Psoas muscle (tissue), 8 donors: Measurements from ENCODE around the gene TBC1D22A. TPM values are rescaled to one million over a fixed set of nuclear protein-coding genes. Genes with fewer than 3 reads are reported as not detected.

Experiments used
- ATAC-seq, 4 donors: fragments of 200-7000 bp; cut with Tn5 transposase; one replicate each; pipeline ENCODE4 v1.9.1; 2020; ENCODE audit warnings: moderate library complexity in 3 of 4, mild to moderate bottlenecking in 2 of 4
- DNase-seq, 2 donors: peaks; one replicate each; pipeline ENCODE4 v3.0.0-alpha.2; 2020
- H3K27ac ChIP-seq: fragments of 200-600 bp; one replicate; pipeline ENCODE4 v1.8.0; 2022
- H3K27me3 ChIP-seq, 3 donors: fragments of 200-600 bp in 1 of 3; one replicate each; pipeline versions ENCODE4 v1.6.1 to v1.8.0; 2013 to 2022; ENCODE audit warnings: low read length in 2 of 3, mild to moderate bottlenecking in 2 of 3, moderate library complexity in 1 of 3; ENCODE audit not compliant: insufficient read depth in 3 of 3
- H3K36me3 ChIP-seq, 2 donors: fragments of 200-600 bp in 1 of 2; one replicate each; pipeline versions ENCODE4 v1.6.1 to v1.8.0; 2013 to 2022; ENCODE audit warnings: low read depth in 1 of 2, mild to moderate bottlenecking in 1 of 2, moderate library complexity in 1 of 2; ENCODE audit not compliant: insufficient read depth in 1 of 2
- H3K4me1 ChIP-seq: fragments of 200-600 bp; one replicate; pipeline ENCODE4 v1.8.0; 2022
- H3K4me3 ChIP-seq: fragments of 200-600 bp; one replicate; pipeline ENCODE4 v1.8.0; 2022; ENCODE audit warnings: mild to moderate bottlenecking
- H3K9me3 ChIP-seq: fragments of 200-600 bp; one replicate; pipeline ENCODE4 v1.8.0; 2022
- WGBS, 3 donors: extraction: QIAGEN DNeasy Blood & Tissue Kit; methylation state at CpG; one replicate each; pipeline versions ENCODE4 v1.1.6 to v1.1.7; 2013; 5-methylcytosine and 5-hydroxymethylcytosine counted together
- intact Hi-C, 2 donors: fragments of 100-400 bp; cut with DNase I; formaldehyde crosslinking; loops; one replicate each; pipeline versions ENCODE4 v1.11.0 to v1.14.2; 2022
- polyA plus RNA-seq, 3 donors: library from polyadenylated mRNA; stranded (reverse); fragments of 200-250 nt; gene quantifications; one replicate each; pipeline ENCODE4 v1.2.3, GENCODE V29; 2013
- total RNA-seq, 4 donors: library from RNA; stranded (reverse); fragmentation: NEBNext Ultra II Directional in 2 of 4; extraction: Animal tissue kit (Norgen Biotek cat#: 25700) in 2 of 4; gene quantifications; one replicate each; pipeline versions ENCODE4 v1.2.1 to v1.2.4, GENCODE V29; 2021 to 2023
- TF ChIP-seq, protein P1 (sequence below): fragments of 200-600 bp; IDR thresholded peaks from one replicate; pipeline ENCODE4 v1.8.0; 2022; ENCODE audit warnings: antibody characterized with exemption
- donor health status: healthy with polysubstance abuse.
- donor health status: DM: no; HTN: no; CAD: no; lungs with moderate emphysema.
- donor health status: Bipolar disorder and iron deficiency.
- donor health status: healthy.
- donor health status: DM: yes; HTN: yes; CAD: no.
- donor health status: DM: no; HTN: no; CAD: no.
- donor health status: DM: no; HTN: no; CAD: no.
- donor health status: DM: yes; HTN: yes; CAD: no.

TBC1D22A gene
- total and polyA plus RNA-seq, 7 donors: 11.7 to 25.0 (median 18.9) TPM

DNA sequence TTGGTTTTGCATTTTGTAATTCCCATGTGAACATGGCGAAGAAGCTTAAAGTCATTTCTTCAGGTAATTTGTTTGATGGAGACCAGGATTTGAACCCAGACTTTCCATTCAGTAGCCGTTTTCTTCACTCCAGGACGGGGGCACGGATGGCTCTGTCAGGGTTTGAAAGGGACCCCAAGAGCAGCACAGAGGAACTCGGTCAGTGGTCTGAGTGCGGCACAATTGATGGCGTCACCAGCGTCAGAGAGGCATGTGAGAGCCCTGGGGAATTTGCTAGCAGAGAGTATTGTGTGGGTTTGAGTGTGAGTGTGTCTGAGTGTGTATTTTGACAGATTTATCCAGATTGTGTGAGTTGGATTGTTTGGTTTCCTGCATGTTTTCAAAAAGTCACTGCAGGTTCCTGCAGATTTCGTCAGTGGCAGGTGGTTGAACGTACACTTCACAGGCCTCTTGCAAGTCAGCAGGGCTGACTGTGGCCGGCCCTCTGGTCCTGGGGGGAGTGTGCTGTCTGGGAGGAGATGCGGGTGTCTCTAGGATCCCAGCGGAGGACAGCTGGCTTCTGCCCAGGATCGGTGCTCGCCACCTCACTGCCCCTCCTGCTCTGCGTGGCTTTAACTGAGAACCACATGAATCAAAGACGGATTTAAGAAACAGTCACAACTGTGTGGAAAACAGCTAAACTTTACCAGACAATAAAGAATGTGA is 199.3 kb downstream of the TBC1D22A start:
- no peak for DNase-seq
- H3K27me3 ChIP-seq: no peaks in the 10 kb centered on the region
- no peak for ATAC-seq
- H3K9me3 ChIP-seq: no peaks in the 10 kb centered on the region
- 86 to 92% (median 92%) methylated on average over 17 of the region's 17 CpGs for WGBS, 3 donors
- H3K4me3 ChIP-seq: no peak overlapping the region
- intact Hi-C loops: no loop called here
- no peaks in the 10 kb centered on the region for H3K36me3 ChIP-seq
- no peak overlapping the region for H3K27ac ChIP-seq
- TF ChIP-seq, protein P1, sequence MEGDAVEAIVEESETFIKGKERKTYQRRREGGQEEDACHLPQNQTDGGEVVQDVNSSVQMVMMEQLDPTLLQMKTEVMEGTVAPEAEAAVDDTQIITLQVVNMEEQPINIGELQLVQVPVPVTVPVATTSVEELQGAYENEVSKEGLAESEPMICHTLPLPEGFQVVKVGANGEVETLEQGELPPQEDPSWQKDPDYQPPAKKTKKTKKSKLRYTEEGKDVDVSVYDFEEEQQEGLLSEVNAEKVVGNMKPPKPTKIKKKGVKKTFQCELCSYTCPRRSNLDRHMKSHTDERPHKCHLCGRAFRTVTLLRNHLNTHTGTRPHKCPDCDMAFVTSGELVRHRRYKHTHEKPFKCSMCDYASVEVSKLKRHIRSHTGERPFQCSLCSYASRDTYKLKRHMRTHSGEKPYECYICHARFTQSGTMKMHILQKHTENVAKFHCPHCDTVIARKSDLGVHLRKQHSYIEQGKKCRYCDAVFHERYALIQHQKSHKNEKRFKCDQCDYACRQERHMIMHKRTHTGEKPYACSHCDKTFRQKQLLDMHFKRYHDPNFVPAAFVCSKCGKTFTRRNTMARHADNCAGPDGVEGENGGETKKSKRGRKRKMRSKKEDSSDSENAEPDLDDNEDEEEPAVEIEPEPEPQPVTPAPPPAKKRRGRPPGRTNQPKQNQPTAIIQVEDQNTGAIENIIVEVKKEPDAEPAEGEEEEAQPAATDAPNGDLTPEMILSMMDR: no peak
- no peaks in the 10 kb centered on the region for H3K4me1 ChIP-seq

DNA sequence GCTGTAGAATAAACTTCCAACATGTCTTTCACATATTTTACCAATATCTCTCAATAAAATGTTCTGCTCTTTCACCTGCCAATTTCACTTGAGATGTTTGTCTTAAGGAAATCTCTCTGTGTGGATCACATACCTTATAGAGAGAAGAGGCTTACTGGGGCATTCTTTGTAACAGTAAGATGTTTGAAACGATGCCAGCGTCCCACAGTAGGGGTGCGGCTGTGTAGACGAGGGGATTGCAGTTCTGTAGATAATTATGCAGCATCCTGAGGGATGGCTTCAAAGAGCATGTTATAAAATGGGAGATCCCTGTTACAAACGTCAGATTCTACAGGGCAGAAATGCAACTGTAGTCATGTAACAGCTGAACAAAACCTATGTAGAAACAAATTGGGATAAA is 200.0 kb downstream of the TBC1D22A start:
- Histone ChIP-seq H3K4me3 (no peak overlapping the region), H3K36me3 (no peaks in the 10 kb centered on the region), H3K27me3 (no peaks in the 10 kb centered on the region), H3K27ac (no peak overlapping the region), H3K4me1 (no peaks in the 10 kb centered on the region), H3K9me3 (no peaks in the 10 kb centered on the region)
- WGBS, 3 donors: 73 to 79% (median 76%) methylated on average over 5 of the region's 5 CpGs
- TF ChIP-seq, protein P1: no peak
- intact Hi-C loops: no loop called here
- ATAC-seq: no peak
- no peak for DNase-seq

DNA sequence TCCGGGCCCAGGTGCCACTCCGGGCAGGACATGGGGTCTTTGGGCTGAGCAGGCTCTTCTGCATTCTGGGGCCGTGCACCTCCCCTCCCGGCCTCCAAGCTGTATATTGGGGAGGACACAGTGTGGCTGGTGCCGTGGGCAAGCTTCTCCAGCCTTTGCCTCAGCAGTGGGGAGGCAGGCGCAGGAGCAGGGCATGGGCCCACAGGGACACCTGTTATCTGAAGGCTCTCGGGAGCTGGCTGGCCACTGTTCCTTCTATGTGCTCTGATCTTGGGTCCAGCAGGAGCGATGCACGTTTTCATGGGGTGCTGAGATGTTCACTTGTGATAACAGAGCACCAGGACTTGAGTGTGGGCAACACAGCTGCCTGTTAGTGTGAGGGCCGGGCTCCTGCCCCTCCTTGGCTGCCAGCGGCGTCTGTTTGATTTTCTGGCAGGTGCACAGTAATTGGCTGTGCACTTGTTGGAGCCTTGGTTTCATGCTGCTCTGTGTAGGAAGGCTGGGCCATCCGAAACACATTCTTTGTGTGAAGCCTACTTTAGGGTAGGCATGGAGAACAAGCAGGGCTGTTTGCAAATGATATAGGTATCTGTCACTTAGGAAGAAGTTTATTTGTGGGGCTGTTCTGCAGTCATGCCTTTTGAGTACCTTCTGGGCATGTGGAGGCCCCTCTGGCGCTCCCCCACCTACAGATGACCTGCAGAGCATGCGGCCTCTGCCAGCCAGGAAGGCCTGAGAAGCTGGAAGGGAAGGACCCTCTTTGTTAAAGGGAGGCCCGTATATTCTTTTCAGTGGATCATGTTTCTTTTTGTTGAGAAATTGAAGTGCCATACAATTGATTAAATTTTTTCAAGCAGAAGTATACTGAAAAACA is 201.5 kb downstream of the TBC1D22A start:
- TF ChIP-seq, protein P1: no peak
- Histone ChIP-seq H3K27me3 (no peaks in the 10 kb centered on the region), H3K4me3 (no peak overlapping the region), H3K9me3 (no peaks in the 10 kb centered on the region), H3K36me3 (no peaks in the 10 kb centered on the region), H3K4me1 (no peaks in the 10 kb centered on the region), H3K27ac (no peak overlapping the region)
- intact Hi-C loops: no loop called here
- 83 to 89% (median 83%) methylated on average over 16 of the region's 16 CpGs for WGBS, 3 donors
- no peak for ATAC-seq
- DNase-seq: peak in 1 of 2 donors; percentile 28

DNA sequence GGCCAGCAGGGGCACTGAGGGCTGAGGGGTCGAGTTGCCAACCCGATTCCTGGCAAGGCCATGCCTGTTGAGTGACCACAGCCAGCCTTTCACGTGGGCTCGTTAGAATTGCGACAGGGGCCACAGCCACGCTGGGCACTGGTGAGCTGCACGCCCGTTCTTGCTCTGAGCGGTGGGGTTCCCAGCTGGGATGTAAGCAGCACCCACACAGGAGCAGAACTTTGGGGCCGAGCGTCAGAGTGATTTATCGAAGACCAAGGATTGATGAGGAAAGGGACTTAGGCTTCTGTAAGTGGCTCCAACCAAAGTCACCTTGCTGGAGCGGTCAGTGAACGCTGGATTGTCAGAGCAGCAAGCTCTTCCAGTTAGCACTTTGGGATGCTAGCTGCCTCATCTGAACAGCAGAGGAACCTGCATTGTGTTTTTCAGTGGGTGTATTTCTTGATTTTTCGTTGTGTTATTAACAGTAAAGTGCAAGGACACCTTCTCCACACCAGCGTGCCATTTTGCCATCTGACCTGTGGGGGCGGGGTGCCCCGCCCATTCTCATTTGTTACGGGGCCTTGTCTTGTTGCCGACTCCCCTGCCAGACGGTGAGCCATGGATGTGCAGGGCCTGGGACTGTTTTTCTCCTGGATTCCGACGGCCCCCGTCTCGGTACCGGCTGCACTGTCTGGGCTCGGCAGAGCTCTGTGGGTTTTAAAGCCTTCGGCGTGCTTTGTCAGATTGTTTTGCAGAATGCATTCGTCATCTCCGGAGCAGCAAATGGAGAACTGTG is 202.5 kb downstream of the TBC1D22A start:
- 87 to 90% (median 87%) methylated on average over 31 of the region's 31 CpGs for WGBS, 3 donors
- H3K4me1 ChIP-seq: no peaks in the 10 kb centered on the region
- intact Hi-C loops: no loop called here
- H3K4me3 ChIP-seq: no peak overlapping the region
- H3K9me3 ChIP-seq: no peaks in the 10 kb centered on the region
- ATAC-seq: no peak
- H3K27me3 ChIP-seq: no peaks in the 10 kb centered on the region
- peak in 1 of 2 donors; percentile 34 for DNase-seq
- H3K36me3 ChIP-seq: no peaks in the 10 kb centered on the region
- no peak overlapping the region for H3K27ac ChIP-seq
- TF ChIP-seq, protein P1: no peak
